Fibroblast of lung (primary cell): ENCODE measurements around the gene MADCAM1. TPM values are rescaled to one million over a fixed set of nuclear protein-coding genes. Genes with fewer than 3 reads are reported as not detected.
A peak's percentile ranks its signal among the peaks of the same experiment; 100 is the strongest.

Source experiments
- DNase-seq, 2 donors: peaks; one replicate each; pipeline versions ENCODE4 v3.0.0 to v3.0.0-alpha.2; 2010; ENCODE audit warnings: low read depth in 2 of 2
- H2AFZ ChIP-seq: 2 replicates; pipeline ENCODE4 v1.5.1; 2012; ENCODE audit warnings: low read length, control low read depth, inconsistent platforms
- H3K27ac ChIP-seq: 2 replicates; pipeline ENCODE4 v1.5.1; 2011; ENCODE audit warnings: low read length, control low read depth; ENCODE audit not compliant: insufficient read depth
- H3K27me3 ChIP-seq: 2 replicates; pipeline ENCODE4 v1.5.1; 2011; ENCODE audit warnings: mild to moderate bottlenecking, low read length; ENCODE audit not compliant: control insufficient read depth, insufficient read depth
- H3K36me3 ChIP-seq: 2 replicates; pipeline ENCODE4 v1.5.1; 2011; ENCODE audit warnings: low read length; ENCODE audit not compliant: control insufficient read depth, insufficient read depth
- H3K4me1 ChIP-seq: 2 replicates; pipeline ENCODE4 v1.5.1; 2011; ENCODE audit warnings: low read length; ENCODE audit not compliant: control insufficient read depth, insufficient read depth; ENCODE audit errors: extremely low read depth
- H3K4me2 ChIP-seq: 2 replicates; pipeline ENCODE4 v1.5.1; 2011; ENCODE audit warnings: low read length, control low read depth; ENCODE audit not compliant: insufficient read depth; ENCODE audit errors: extremely low read depth
- H3K4me3 ChIP-seq, 4 experiments: fragments of 200-600 bp in 1 of 4; sonication (generic) in 1 of 4; replicated peaks in 1 of 4; 2 replicates each; pipeline ENCODE4 v1.5.1; 2011 to 2016; ENCODE audit warnings: low read length in 4 of 4, low read depth in 3 of 4, mild to moderate bottlenecking in 3 of 4, control low read depth in 2 of 4, inconsistent platforms in 1 of 4, mixed read lengths in 1 of 4; ENCODE audit not compliant: insufficient read depth in 1 of 4; ENCODE audit errors: control extremely low read depth in 1 of 4
- H3K79me2 ChIP-seq: 2 replicates; pipeline ENCODE4 v1.5.1; 2012; ENCODE audit warnings: mild to moderate bottlenecking, low read length, inconsistent platforms; ENCODE audit not compliant: control insufficient read depth, insufficient read depth
- H3K9ac ChIP-seq: 2 replicates; pipeline ENCODE4 v1.5.1; 2011; ENCODE audit warnings: mild to moderate bottlenecking, low read length, control low read depth; ENCODE audit not compliant: insufficient read depth
- H3K9me3 ChIP-seq: 2 replicates; pipeline ENCODE4 v1.5.1; 2012; ENCODE audit warnings: low read depth, low read length; ENCODE audit not compliant: control insufficient read depth, insufficient read depth
- H4K20me1 ChIP-seq: 2 replicates; pipeline ENCODE4 v1.5.1; 2011; ENCODE audit warnings: low read length; ENCODE audit not compliant: control insufficient read depth, insufficient read depth; ENCODE audit errors: extremely low read depth
- CTCF ChIP-seq, 2 donors: IDR thresholded peaks in 1 of 2; conservative IDR thresholded peaks in 1 of 2; 1 replicate in 1 of 2; 2 replicates in 1 of 2; pipeline ENCODE4 v1.5.1; 2011 to 2012; ENCODE audit warnings: low read length in 2 of 2, control low read depth in 1 of 2, inconsistent platforms in 1 of 2, low read depth in 1 of 2, mild to moderate bottlenecking in 1 of 2
- EZH2 ChIP-seq: IDR thresholded peaks from 2 replicates; pipeline ENCODE4 v1.5.1; 2012; ENCODE audit warnings: low read length, control low read depth, mild to moderate bottlenecking; ENCODE audit errors: missing control alignments
- polyA plus RNA-seq, 2 donors: library from polyadenylated mRNA; depleted of rRNA in 1 of 2; stranded (reverse) in 1 of 2; unstranded in 1 of 2; fragments of >200 nt; gene quantifications; 2 replicates each; pipeline ENCODE4 v1.2.1, GENCODE V29; 2011 to 2012; ENCODE audit warnings: missing spikeins in 1 of 2
- total RNA-seq: library from RNA; depleted of rRNA; stranded (reverse); fragments of >200 nt; gene quantifications from 2 replicates; pipeline ENCODE4 v1.2.1, GENCODE V29; 2014

The MADCAM1 gene
- total and polyA plus RNA-seq, 2 donors (not counting 1 experiment from before 2014, with no cell fraction given), result 0.17 TPM; not detected in 1

- peak within 1 kb of the TSS; percentile 80 for H3K27ac ChIP-seq
- no peak for DNase-seq
- H3K9me3 ChIP-seq, result no peaks in the 10 kb centered on the region
These were observed 35.7 kb downstream of the MADCAM1 start, which contains the start of gene CDC34 for GRCh38 chr19:531753-532560. Gene CDC34, plus strand, starts transcription at chr19:531760. Its CDS starts 172 bp downstream, at chr19:531932.

GRCh38 chr19:532561-533363 lies 36.5 kb downstream of the MADCAM1 start:
- TF ChIP-seq CTCF (conservative IDR thresholded peaks at IDR 0.05 in 1 of 2, IDR thresholded peaks at IDR 0.05 in 1 of 2; ENCODE audit: low read depth in 1 of 2, low read length in 2 of 2) (peak; percentile 49 to 62), EZH2 (no peak)
- no peaks in the 10 kb centered on the region for H4K20me1 ChIP-seq
- peak overlapping the region; percentile 55 to 97 (median 84) for H3K4me3 ChIP-seq
- peaks cover 2% of the 10 kb centered on the region for H3K4me1 ChIP-seq
- DNase-seq, result peak; percentile 58 to 76
- peak overlapping the region; percentile 80 for H3K27ac ChIP-seq
- H3K9me3 ChIP-seq, result no peaks in the 10 kb centered on the region
- peaks cover 13% of the 10 kb centered on the region for H3K36me3 ChIP-seq
- peak overlapping the region; percentile 82 for H3K9ac ChIP-seq
- H3K27me3 ChIP-seq, result no peaks in the 10 kb centered on the region
- H3K79me2 ChIP-seq, result peaks cover 43% of the 10 kb centered on the region
- peak overlapping the region; percentile 92 for H3K4me2 ChIP-seq
- H2AFZ ChIP-seq, result peak overlapping the region; percentile 32

More at GRCh38 chr19:531753-532560, 35.7 kb downstream of the MADCAM1 start, which contains the start of gene CDC34:
- Histone ChIP-seq H4K20me1 (no peaks in the 10 kb centered on the region), H3K79me2 (peaks cover 43% of the 10 kb centered on the region), H3K27me3 (no peaks in the 10 kb centered on the region), H3K36me3 (peaks cover 11% of the 10 kb centered on the region), H3K4me3 (peak within 1 kb of the TSS; percentile 56 to 97 (median 84)), H3K4me1 (peaks cover 2% of the 10 kb centered on the region), H3K4me2 (peak within 1 kb of the TSS; percentile 92), H2AFZ (peak within 1 kb of the TSS; percentile 77), H3K9ac (peak within 1 kb of the TSS; percentile 82)
- TF ChIP-seq CTCF (conservative IDR thresholded peaks at IDR 0.05 in 1 of 2, IDR thresholded peaks at IDR 0.05 in 1 of 2; ENCODE audit: low read depth in 1 of 2, low read length in 2 of 2) (no peak), EZH2 (no peak)
